ENCODE measurements around the gene CDC6. TPM values are rescaled to one million over a fixed set of nuclear protein-coding genes. Genes with fewer than 3 reads are reported as not detected.
A peak's percentile ranks its signal among the peaks of the same experiment; 100 is the strongest.

Gene CDC6
- total RNA-seq, 1 experiment from 2014 or later = 44.9 TPM

- no peaks in the 10 kb centered on the region for H3K36me3 ChIP-seq (ENCODE audit: low read depth)
- POLR2A ChIA-PET (ENCODE audit: unreplicated experiment) = interaction anchor here (0.5 to 0.7 kb wide), 2 partner anchors 135 to 294 kb away, joined by 4 read pairs; no protein-coding TSS in a partner anchor
Measured at GRCh38 chr17:40315206-40315605, 27.5 kb downstream of the CDC6 start.

DNA sequence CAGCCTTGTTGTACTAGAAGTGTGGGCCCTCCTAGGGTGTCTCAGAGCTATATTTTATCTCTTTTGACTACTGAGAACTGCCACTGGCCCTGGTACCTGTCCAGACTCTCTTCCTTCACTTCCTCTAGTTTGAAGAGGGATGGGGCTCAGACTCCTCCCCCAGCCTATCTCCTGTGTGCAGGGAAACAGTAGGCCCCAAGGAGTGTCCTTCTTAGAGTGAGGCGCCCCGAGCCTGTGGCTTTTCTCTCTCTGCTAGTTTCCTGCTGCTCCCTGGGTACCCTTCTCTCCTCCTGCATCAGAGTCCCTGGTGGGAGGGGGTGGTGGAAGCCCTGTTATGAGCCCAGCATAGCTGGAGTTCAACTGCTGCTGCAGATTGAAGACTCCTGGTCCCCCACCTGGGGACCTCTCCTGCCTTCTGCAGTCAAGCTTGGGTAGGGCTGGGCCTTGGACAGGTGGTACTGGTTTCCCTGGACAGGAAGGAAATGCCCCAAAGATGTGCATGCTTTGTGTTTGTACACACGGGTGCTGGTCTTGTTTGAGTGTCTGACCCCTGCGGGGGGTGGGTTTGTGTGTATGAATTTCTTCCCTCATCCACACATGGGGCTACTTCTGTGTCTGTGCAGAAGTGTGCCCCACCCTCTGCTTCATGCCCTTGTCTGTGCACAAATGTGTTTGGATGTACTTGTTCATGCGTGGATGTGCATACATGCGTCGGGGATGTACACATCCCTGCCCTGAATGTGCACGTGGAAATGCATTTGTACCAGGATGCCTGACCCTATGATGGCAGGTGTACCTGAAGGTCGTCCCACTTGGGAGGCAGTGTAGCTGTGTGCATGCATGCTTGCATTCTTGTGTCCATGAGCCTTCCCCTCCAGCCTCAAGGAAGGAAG, 28.2 kb downstream of the CDC6 start:
- Histone ChIP-seq H3K27me3 (ENCODE audit: insufficient read depth, low read depth) (no peaks in the 10 kb centered on the region), H3K9me2 (ENCODE audit: insufficient read depth) (no peaks in the 10 kb centered on the region), H3F3A (ENCODE audit: insufficient read depth, low read depth) (peaks cover 50% of the 10 kb centered on the region), H3K9me3 (ENCODE audit: insufficient read depth, low read depth) (no peaks in the 10 kb centered on the region), H3K27ac (peak overlapping the region; percentile 75; the same call in 1 of the 2 replicates), H3K79me2 (ENCODE audit: low read depth) (peaks cover 28% of the 10 kb centered on the region), H3K4me2 (peak overlapping the region; percentile 99), H3K4me1 (replicated peaks; ENCODE audit: insufficient read depth) (peaks cover 88% of the 10 kb centered on the region), H2AFZ (no peak overlapping the region), H3K36me3 (ENCODE audit: low read depth) (no peaks in the 10 kb centered on the region), H3K4me3 (peak overlapping the region; percentile 99; the same call in 1 of the 2 replicates), H4K20me1 (ENCODE audit: insufficient read depth) (peaks cover 6% of the 10 kb centered on the region)
- ChIA-PET CTCF (interaction anchor here (1.0 kb wide), 1 partner anchor 28 kb away, joined by 3 read pairs; no protein-coding TSS in a partner anchor), POLR2A (ENCODE audit: unreplicated experiment) (interaction anchor here (0.5 to 0.6 kb wide), 2 partner anchors 8 to 294 kb away, joined by 3 to 4 read pairs; no protein-coding TSS in a partner anchor)
- intact Hi-C loops (cut with micrococcal nuclease; ENCODE audit: unreplicated experiment) = loop anchor here (2.0 to 10.0 kb wide), 2 partner anchors 13 to 291 kb away; no protein-coding TSS in a partner anchor
- no peak for DNase-seq
- BruUV-seq (replicated peaks) = no TSS peak
- TF ChIP-seq CTCF (conservative IDR thresholded peaks at IDR 0.05) = no peak
- TF ChIP-seq EZH2 (IDR thresholded peaks at IDR 0.05; ENCODE audit: low read depth) = no peak

More at GRCh38 chr17:40315206-40315605, 27.5 kb downstream of the CDC6 start:
- intact Hi-C loops (cut with micrococcal nuclease; ENCODE audit: unreplicated experiment) = loop anchor here (10.0 kb wide), 1 partner anchor 290 kb away; no protein-coding TSS in a partner anchor
- H3K79me2 ChIP-seq (ENCODE audit: low read depth) = peaks cover 21% of the 10 kb centered on the region
- TF ChIP-seq EZH2 (IDR thresholded peaks at IDR 0.05; ENCODE audit: low read depth) (no peak), CTCF (conservative IDR thresholded peaks at IDR 0.05) (no peak)
- no peaks in the 10 kb centered on the region for H3K9me3 ChIP-seq (ENCODE audit: insufficient read depth, low read depth)
- H3K4me2 ChIP-seq = peak overlapping the region; percentile 99
- peaks cover 57% of the 10 kb centered on the region for H3F3A ChIP-seq (ENCODE audit: insufficient read depth, low read depth)
- peaks cover 3% of the 10 kb centered on the region for H4K20me1 ChIP-seq (ENCODE audit: insufficient read depth)
- no TSS peak for BruUV-seq (replicated peaks)
- no peaks in the 10 kb centered on the region for H3K9me2 ChIP-seq (ENCODE audit: insufficient read depth)
- H3K4me3 ChIP-seq = no peak overlapping the region
- no peak overlapping the region for H2AFZ ChIP-seq
- no peaks in the 10 kb centered on the region for H3K27me3 ChIP-seq (ENCODE audit: insufficient read depth, low read depth)
- no peak for DNase-seq
- H3K4me1 ChIP-seq (replicated peaks; ENCODE audit: insufficient read depth) = peaks cover 88% of the 10 kb centered on the region
- CTCF ChIA-PET = no interaction called here
- H3K27ac ChIP-seq = peak overlapping the region; percentile 23; the same call in 1 of the 2 replicates

- Histone ChIP-seq H3K27ac (peak overlapping the region; percentile 75), H3K36me3 (ENCODE audit: low read depth) (no peaks in the 10 kb centered on the region), H4K20me1 (ENCODE audit: insufficient read depth) (peaks cover 6% of the 10 kb centered on the region), H3K4me3 (peak overlapping the region; percentile 99; the same call in 1 of the 2 replicates), H3K27me3 (ENCODE audit: insufficient read depth, low read depth) (no peaks in the 10 kb centered on the region), H2AFZ (peak overlapping the region; percentile 75), H3K79me2 (ENCODE audit: low read depth) (peaks cover 37% of the 10 kb centered on the region), H3K9me3 (ENCODE audit: insufficient read depth, low read depth) (no peaks in the 10 kb centered on the region), H3K4me2 (peak overlapping the region; percentile 99), H3F3A (ENCODE audit: insufficient read depth, low read depth) (peaks cover 41% of the 10 kb centered on the region), H3K9me2 (ENCODE audit: insufficient read depth) (no peaks in the 10 kb centered on the region), H3K4me1 (replicated peaks; ENCODE audit: insufficient read depth) (peaks cover 85% of the 10 kb centered on the region)
- no peak for TF ChIP-seq EZH2 (IDR thresholded peaks at IDR 0.05; ENCODE audit: low read depth)
- TF ChIP-seq CTCF (conservative IDR thresholded peaks at IDR 0.05) = no peak
- TSS peak; percentile 21 for BruUV-seq (replicated peaks)
- peak; percentile 72 to 73 for DNase-seq
- ChIA-PET CTCF (interaction anchor here (0.6 to 1.3 kb wide), 5 partner anchors 14 to 136 kb away, joined by 3 to 11 read pairs (median 6); partner anchors contain the start of gene CDC6), POLR2A (ENCODE audit: unreplicated experiment) (interaction anchor here (0.6 to 0.7 kb wide), 2 partner anchors 9 to 621 kb away, joined by 3 to 5 read pairs; partner anchors contain the start of gene KRT23)
- intact Hi-C loops (cut with micrococcal nuclease; ENCODE audit: unreplicated experiment) = loop anchor here (2.0 to 10.0 kb wide), 2 partner anchors 14 to 292 kb away; no protein-coding TSS in a partner anchor
Measured at GRCh38 chr17:40316571-40317344, 29.1 kb downstream of the CDC6 start.
